SU-DHL-6 (cell line): ENCODE results near the gene SLC22A23.
A peak's percentile ranks its signal among the peaks of the same experiment; 100 is the strongest.

ENCODE experiments used
- H2AFZ ChIP-seq: fragments of 200-600 bp; sonication (generic); 2 replicates; pipeline ENCODE4 v1.6.1; 2014; ENCODE audit warnings: low read depth, mild to moderate bottlenecking, moderate library complexity, mixed read lengths, antibody characterized with exemption, low read length; ENCODE audit not compliant: severe bottlenecking
- H3F3A ChIP-seq: fragments of 200-600 bp; shearing (Covaris generic); 2 replicates; pipeline ENCODE4 v1.6.0; 2016; ENCODE audit warnings: antibody characterized with exemption, mild to moderate bottlenecking; ENCODE audit not compliant: insufficient read depth
- H3K27ac ChIP-seq: fragments of 200-600 bp; sonication (generic); 2 replicates; pipeline ENCODE4 v1.5.1; 2016; ENCODE audit warnings: low read depth, mild to moderate bottlenecking, low read length, moderate library complexity, mixed read lengths
- H3K27me3 ChIP-seq: fragments of 200-600 bp; sonication (generic), shearing (Covaris generic); 2 replicates; pipeline ENCODE4 v1.6.0; 2014; ENCODE audit warnings: mild to moderate bottlenecking, low read length
- H3K36me3 ChIP-seq: fragments of 200-600 bp; sonication (generic); 2 replicates; pipeline ENCODE4 v1.6.1; 2014; ENCODE audit warnings: mild to moderate bottlenecking, low read length, mixed read lengths
- H3K4me2 ChIP-seq: fragments of 300-600, 200-600 bp; shearing (Covaris generic), sonication (generic); 2 replicates; pipeline ENCODE4 v1.6.0; 2014; ENCODE audit warnings: low read length, low read depth, mild to moderate bottlenecking; ENCODE audit not compliant: poor library complexity, severe bottlenecking
- H3K4me3 ChIP-seq: fragments of 200-600 bp; sonication (generic); 2 replicates; pipeline ENCODE4 v1.5.1; 2014; ENCODE audit warnings: antibody characterized with exemption, low read length, mild to moderate bottlenecking, mixed read lengths; ENCODE audit not compliant: insufficient read depth, poor library complexity, severe bottlenecking
- H3K79me2 ChIP-seq: fragments of 200-600 bp; sonication (generic); 2 replicates; pipeline ENCODE4 v1.6.1; 2014; ENCODE audit warnings: mild to moderate bottlenecking, low read length, moderate library complexity; ENCODE audit not compliant: insufficient read depth
- H3K9ac ChIP-seq: fragments of 200-600 bp; sonication (generic); 2 replicates; pipeline ENCODE4 v1.7.0; 2014; ENCODE audit warnings: mild to moderate bottlenecking, low read length
- H3K9me2 ChIP-seq: fragments of 200-600 bp; sonication (generic); replicated peaks from 2 replicates; pipeline ENCODE4 v1.6.1; 2014; ENCODE audit warnings: low read length; ENCODE audit not compliant: insufficient read depth
- H3K9me3 ChIP-seq: fragments of 200-600 bp; sonication (generic); 2 replicates; pipeline ENCODE4 v1.6.1; 2014; ENCODE audit warnings: low read length, mixed read lengths; ENCODE audit not compliant: insufficient read depth
- H4K20me1 ChIP-seq: fragments of 200-600 bp; sonication (generic); 2 replicates; pipeline ENCODE4 v1.6.1; 2014; ENCODE audit warnings: low read depth, mild to moderate bottlenecking, antibody characterized with exemption, low read length, moderate library complexity, mixed read lengths
- CTCF ChIP-seq: fragments of 200-600 bp; sonication (generic); IDR thresholded peaks from one replicate; pipeline ENCODE4 v1.5.1; 2017; ENCODE audit warnings: antibody characterized with exemption, mild to moderate bottlenecking, low read length, moderate library complexity; ENCODE audit not compliant: insufficient read depth, poor library complexity, severe bottlenecking
- EZH2phosphoT487 ChIP-seq: fragments of 200-600 bp; sonication (generic), shearing (Covaris generic); conservative IDR thresholded peaks from 2 replicates; pipeline ENCODE4 v1.6.1; 2018; ENCODE audit warnings: mild to moderate bottlenecking, antibody characterized with exemption, low read length, moderate library complexity, mixed read lengths

SLC22A23 gene

DNA sequence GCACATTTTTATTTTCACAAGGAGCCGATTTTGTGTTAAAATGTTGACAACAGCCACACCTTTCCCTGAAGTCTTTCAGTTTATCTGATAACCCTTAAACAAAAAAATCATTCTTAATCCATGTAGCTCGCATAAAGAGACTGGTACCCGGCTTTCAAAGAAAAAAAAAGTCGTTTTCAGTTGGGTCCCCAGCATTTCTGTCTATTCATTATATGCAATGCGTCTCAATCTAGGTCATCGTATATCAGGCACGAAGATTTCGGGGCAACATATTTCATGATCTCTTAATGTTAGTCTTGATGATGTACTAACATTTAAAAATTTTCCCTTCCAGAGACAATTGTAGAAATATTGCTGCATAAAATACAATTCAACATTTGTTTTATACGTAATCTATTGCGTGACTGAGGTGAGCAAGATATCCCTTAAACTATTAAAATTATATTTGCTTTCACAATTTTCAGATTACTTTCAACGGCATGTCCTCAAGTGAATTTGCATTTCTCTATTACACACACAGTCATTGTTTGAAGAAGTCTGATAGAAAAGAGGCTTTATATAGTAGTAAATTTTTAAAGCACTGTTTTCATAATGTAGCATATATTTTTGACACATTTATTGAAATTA lies 226.5 kb downstream of the SLC22A23 start:
- peak overlapping the region; percentile 66 for H3K4me2 ChIP-seq
- TF ChIP-seq EZH2phosphoT487 (no peak), CTCF (no peak)
- H3K36me3 ChIP-seq = no peaks in the 10 kb centered on the region
- H3K27ac ChIP-seq = no peak overlapping the region
- H3K79me2 ChIP-seq = peaks cover 9% of the 10 kb centered on the region; the same call in 1 of the 2 replicates
- H3K9ac ChIP-seq = peak overlapping the region; percentile 70; the same call in 1 of the 2 replicates
- H3K27me3 ChIP-seq = no peaks in the 10 kb centered on the region
- no peaks in the 10 kb centered on the region for H3K9me3 ChIP-seq
- H2AFZ ChIP-seq = peak overlapping the region; percentile 83
- no peak overlapping the region for H3K4me3 ChIP-seq
- H3F3A ChIP-seq = peaks cover 13% of the 10 kb centered on the region
- no peaks in the 10 kb centered on the region for H3K9me2 ChIP-seq
- no peaks in the 10 kb centered on the region for H4K20me1 ChIP-seq

- Histone ChIP-seq H3K27ac (no peak overlapping the region), H3K9me3 (no peaks in the 10 kb centered on the region), H4K20me1 (no peaks in the 10 kb centered on the region), H3K36me3 (no peaks in the 10 kb centered on the region), H2AFZ (peak overlapping the region; percentile 83), H3K9ac (peak overlapping the region; percentile 70), H3F3A (peaks cover 13% of the 10 kb centered on the region), H3K4me3 (peak overlapping the region; percentile 41), H3K9me2 (no peaks in the 10 kb centered on the region), H3K79me2 (peaks cover 9% of the 10 kb centered on the region; the same call in 1 of the 2 replicates), H3K27me3 (no peaks in the 10 kb centered on the region), H3K4me2 (peak overlapping the region; percentile 66)
- TF ChIP-seq EZH2phosphoT487 (no peak), CTCF (peak; percentile 16)
Measured at GRCh38 chr6:3229566-3230178, 227.2 kb downstream of the SLC22A23 start.

DNA sequence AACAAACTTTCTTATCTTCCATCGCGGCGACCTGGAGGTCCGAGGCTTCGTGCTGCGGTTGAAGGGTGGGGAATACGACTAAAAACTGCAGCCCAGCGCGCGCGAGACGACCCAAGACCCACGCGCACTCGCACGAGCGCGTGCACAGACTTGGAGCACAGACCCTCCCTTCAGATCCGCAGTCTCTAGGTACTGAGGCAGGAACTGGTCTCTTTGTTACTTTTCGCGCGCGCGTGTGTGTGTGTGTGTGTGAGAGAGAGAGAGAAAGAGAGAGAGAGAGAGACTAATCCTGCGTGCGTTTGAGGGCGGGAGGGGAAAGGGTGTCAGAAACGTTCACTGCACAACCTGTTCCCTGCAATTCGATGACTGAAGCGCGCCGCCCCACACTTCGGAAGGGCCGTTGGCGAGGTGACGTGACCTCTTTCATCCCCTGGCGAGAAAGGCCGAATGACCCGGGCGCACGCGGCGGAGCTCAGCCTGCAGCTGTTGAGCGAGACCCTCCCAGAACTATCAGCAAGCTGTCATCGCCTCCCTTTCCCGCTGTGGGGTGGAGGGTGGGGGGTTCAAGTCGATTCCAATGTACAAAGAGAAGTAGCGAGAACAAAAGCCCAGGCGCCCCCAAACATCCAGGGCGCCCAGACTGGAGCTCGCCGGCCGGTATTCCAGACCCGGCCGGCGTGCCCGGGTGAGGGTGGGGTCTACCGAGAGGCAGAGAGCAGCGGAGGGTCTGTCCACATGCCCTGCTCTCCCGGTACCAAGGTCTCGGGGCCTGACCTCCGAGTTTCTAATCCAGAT lies 227.9 kb downstream of the SLC22A23 start:
- peaks cover 5% of the 10 kb centered on the region; the same call in 1 of the 2 replicates for H3K36me3 ChIP-seq
- peaks cover 9% of the 10 kb centered on the region; the same call in 1 of the 2 replicates for H3K79me2 ChIP-seq
- peak overlapping the region; percentile 83 for H2AFZ ChIP-seq
- peak overlapping the region; percentile 41 for H3K4me3 ChIP-seq
- no peaks in the 10 kb centered on the region for H3K9me2 ChIP-seq
- H3K9me3 ChIP-seq = no peaks in the 10 kb centered on the region
- no peaks in the 10 kb centered on the region for H4K20me1 ChIP-seq
- peak overlapping the region; percentile 25; the same call in 1 of the 2 replicates for H3K27ac ChIP-seq
- no peak for TF ChIP-seq CTCF
- peak; percentile 46; the same call in 1 of the 2 replicates for TF ChIP-seq EZH2phosphoT487
- no peaks in the 10 kb centered on the region for H3K27me3 ChIP-seq
- peaks cover 15% of the 10 kb centered on the region for H3F3A ChIP-seq
- peak overlapping the region; percentile 66 for H3K4me2 ChIP-seq
- peak overlapping the region; percentile 70 for H3K9ac ChIP-seq
